ENCODE results near the gene CDRT4. TPM values are rescaled to one million over a fixed set of nuclear protein-coding genes. Genes with fewer than 3 reads are reported as not detected.

The CDRT4 gene
- total and polyA plus RNA-seq, 3 experiments from 2014 or later, result 1.8 to 2.7 TPM; not detected in 1

- no peak overlapping the region for H3K27ac ChIP-seq (ENCODE audit: low read depth, low read length)
- H3K9me3 Mint-ChIP-seq, result no peaks in the 10 kb centered on the region
- POLR2A ChIA-PET, result no interaction called here
- no peak for DNase-seq
- H3K4me1 Mint-ChIP-seq, result no peaks in the 10 kb centered on the region
- H3K27me3 ChIP-seq (ENCODE audit: insufficient read depth, low read length, poor library complexity, severe bottlenecking), result no peaks in the 10 kb centered on the region
- H3K36me3 Mint-ChIP-seq, result peaks cover 18 to 32% (median 26%) of the 10 kb centered on the region in 3 donors
- no peaks in the 10 kb centered on the region for H3K27me3 Mint-ChIP-seq
- no peaks in the 10 kb centered on the region for H3K9me3 ChIP-seq (ENCODE audit: low read length)
- H3K4me1 ChIP-seq (ENCODE audit: insufficient read depth, low read length), result no peaks in the 10 kb centered on the region
- H3K27ac Mint-ChIP-seq, result no peak overlapping the region
- no peak overlapping the region for H3K4me3 Mint-ChIP-seq
- H3K4me3 ChIP-seq (ENCODE audit: low read length), result no peak overlapping the region
- H3K36me3 ChIP-seq (ENCODE audit: insufficient read depth, low read length), result no peaks in the 10 kb centered on the region
- CTCF ChIA-PET, result no interaction called here
Observed at GRCh38 chr17:15475631-15476354, 8.4 kb upstream of the CDRT4 start.

GRCh38 chr17:15472891-15473290 is 5.5 kb upstream of the CDRT4 start:
- H3K27ac Mint-ChIP-seq, result peak overlapping the region in 1 of 8 donors; percentile 43
- Histone ChIP-seq H3K4me1 (ENCODE audit: insufficient read depth, low read length) (no peaks in the 10 kb centered on the region), H3K4me3 (ENCODE audit: low read length) (no peak overlapping the region), H3K36me3 (ENCODE audit: insufficient read depth, low read length) (no peaks in the 10 kb centered on the region), H3K27ac (ENCODE audit: low read depth, low read length) (no peak overlapping the region), H3K27me3 (ENCODE audit: insufficient read depth, low read length, poor library complexity, severe bottlenecking) (no peaks in the 10 kb centered on the region), H3K9me3 (ENCODE audit: low read length) (no peaks in the 10 kb centered on the region)
- POLR2A ChIA-PET, result no interaction called here
- peaks cover 17 to 27% (median 22%) of the 10 kb centered on the region in 3 donors for H3K36me3 Mint-ChIP-seq
- H3K9me3 Mint-ChIP-seq, result no peaks in the 10 kb centered on the region
- H3K4me3 Mint-ChIP-seq, result no peak overlapping the region
- H3K27me3 Mint-ChIP-seq, result no peaks in the 10 kb centered on the region
- CTCF ChIA-PET, result no interaction called here
- DNase-seq, result no peak
- no peaks in the 10 kb centered on the region for H3K4me1 Mint-ChIP-seq

DNA sequence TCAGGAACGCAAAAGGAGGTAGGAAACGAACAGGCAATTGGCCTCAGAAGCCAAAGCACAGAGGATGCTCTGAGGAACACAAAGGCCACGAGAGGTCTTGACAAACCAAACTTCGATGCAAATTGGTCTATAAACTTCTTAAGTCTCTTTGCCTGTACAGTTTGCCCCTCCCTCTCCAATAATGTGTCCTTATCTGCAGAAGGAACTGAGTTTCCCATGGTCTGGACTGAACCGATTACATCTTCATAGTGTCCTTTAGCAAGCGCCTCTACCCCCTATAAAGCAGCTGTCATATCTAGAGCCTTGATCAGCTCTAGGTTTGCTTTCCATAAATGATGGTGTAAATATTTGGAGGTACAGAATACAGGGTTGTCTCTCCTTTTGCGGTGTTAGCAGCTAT is 3.1 kb upstream of the CDRT4 start:
- no peak overlapping the region for H3K27ac Mint-ChIP-seq
- no peaks in the 10 kb centered on the region for H3K4me1 ChIP-seq (ENCODE audit: insufficient read depth, low read length)
- no peaks in the 10 kb centered on the region for H3K9me3 Mint-ChIP-seq
- DNase-seq, result no peak
- H3K36me3 Mint-ChIP-seq, result peaks cover 14 to 22% (median 15%) of the 10 kb centered on the region in 3 donors
- H3K4me1 Mint-ChIP-seq, result no peaks in the 10 kb centered on the region
- no peak overlapping the region for H3K4me3 ChIP-seq (ENCODE audit: low read length)
- H3K27ac ChIP-seq (ENCODE audit: low read depth, low read length), result no peak overlapping the region
- H3K27me3 Mint-ChIP-seq, result no peaks in the 10 kb centered on the region
- H3K36me3 ChIP-seq (ENCODE audit: insufficient read depth, low read length), result no peaks in the 10 kb centered on the region
- H3K9me3 ChIP-seq (ENCODE audit: low read length), result no peaks in the 10 kb centered on the region
- H3K27me3 ChIP-seq (ENCODE audit: insufficient read depth, low read length, poor library complexity, severe bottlenecking), result no peaks in the 10 kb centered on the region
- H3K4me3 Mint-ChIP-seq, result no peak overlapping the region
- CTCF ChIA-PET, result no interaction called here
- POLR2A ChIA-PET, result no interaction called here

DNA sequence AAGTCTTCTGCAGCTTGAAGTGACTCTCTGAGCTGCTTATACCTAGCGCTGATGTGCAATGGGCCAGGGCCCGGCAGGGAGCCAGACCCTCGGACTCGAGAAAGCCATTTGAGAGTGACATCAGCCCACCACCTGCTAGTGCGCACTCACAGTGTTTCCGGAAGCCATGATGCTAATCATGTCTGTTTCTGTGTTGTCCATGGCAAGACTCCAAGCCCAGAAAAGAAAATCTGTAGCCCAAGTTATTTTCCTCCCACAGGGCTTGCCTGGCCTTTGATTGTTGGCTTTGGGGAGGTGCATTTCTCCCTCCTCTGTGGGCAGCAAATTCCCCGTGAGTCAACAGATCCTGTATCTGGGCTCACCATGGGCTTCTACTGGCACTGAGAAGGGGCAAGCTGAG is 1.8 kb upstream of the CDRT4 start:
- H3K4me1 ChIP-seq (ENCODE audit: insufficient read depth, low read length), result no peaks in the 10 kb centered on the region
- no peak overlapping the region for H3K4me3 ChIP-seq (ENCODE audit: low read length)
- no peak for DNase-seq
- ChIA-PET CTCF (no interaction called here), POLR2A (no interaction called here)
- no peaks in the 10 kb centered on the region for H3K4me1 Mint-ChIP-seq
- H3K36me3 ChIP-seq (ENCODE audit: insufficient read depth, low read length), result no peaks in the 10 kb centered on the region
- no peaks in the 10 kb centered on the region for H3K27me3 ChIP-seq (ENCODE audit: insufficient read depth, low read length, poor library complexity, severe bottlenecking)
- no peak overlapping the region for H3K27ac ChIP-seq (ENCODE audit: low read depth, low read length)
- H3K9me3 Mint-ChIP-seq, result no peaks in the 10 kb centered on the region
- H3K27ac Mint-ChIP-seq, result no peak overlapping the region
- no peaks in the 10 kb centered on the region for H3K9me3 ChIP-seq (ENCODE audit: low read length)
- no peak overlapping the region for H3K4me3 Mint-ChIP-seq
- H3K27me3 Mint-ChIP-seq, result no peaks in the 10 kb centered on the region
- peaks cover 7 to 14% (median 9%) of the 10 kb centered on the region in 3 donors for H3K36me3 Mint-ChIP-seq

DNA sequence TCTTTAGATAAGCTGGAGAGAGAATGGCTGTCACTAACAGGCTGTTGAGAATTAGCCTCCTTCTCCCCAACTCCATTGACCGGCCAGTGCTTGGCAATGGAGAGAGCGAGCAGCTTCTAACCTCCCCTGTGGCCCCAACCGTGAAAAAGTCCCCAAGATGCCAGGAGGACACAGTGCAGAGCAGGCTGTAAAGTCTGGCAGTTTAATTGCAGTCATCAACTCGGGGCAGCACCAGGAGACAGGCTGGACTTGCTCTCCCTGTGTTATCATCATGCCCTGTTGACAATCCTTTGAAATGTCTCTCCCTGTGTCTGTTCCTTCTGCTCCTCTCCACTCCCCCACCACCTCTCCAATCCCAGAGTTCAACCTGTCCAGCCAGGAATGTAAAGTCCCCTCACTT is 705 bp upstream of the CDRT4 start:
- Mint-ChIP-seq H3K27me3 (no peaks in the 10 kb centered on the region), H3K4me3 (no peak overlapping the region), H3K36me3 (peaks cover 3 to 10% (median 9%) of the 10 kb centered on the region in 3 donors), H3K4me1 (no peaks in the 10 kb centered on the region), H3K27ac (peak overlapping the region in 1 of 8 donors; percentile 24), H3K9me3 (no peaks in the 10 kb centered on the region)
- no peaks in the 10 kb centered on the region for H3K27me3 ChIP-seq (ENCODE audit: insufficient read depth, low read length, poor library complexity, severe bottlenecking)
- no peaks in the 10 kb centered on the region for H3K36me3 ChIP-seq (ENCODE audit: insufficient read depth, low read length)
- no peak overlapping the region for H3K4me3 ChIP-seq (ENCODE audit: low read length)
- no peak overlapping the region for H3K27ac ChIP-seq (ENCODE audit: low read depth, low read length)
- H3K4me1 ChIP-seq (ENCODE audit: insufficient read depth, low read length), result no peaks in the 10 kb centered on the region
- no peak for DNase-seq
- ChIA-PET POLR2A (no interaction called here), CTCF (no interaction called here)
- no peaks in the 10 kb centered on the region for H3K9me3 ChIP-seq (ENCODE audit: low read length)

DNA sequence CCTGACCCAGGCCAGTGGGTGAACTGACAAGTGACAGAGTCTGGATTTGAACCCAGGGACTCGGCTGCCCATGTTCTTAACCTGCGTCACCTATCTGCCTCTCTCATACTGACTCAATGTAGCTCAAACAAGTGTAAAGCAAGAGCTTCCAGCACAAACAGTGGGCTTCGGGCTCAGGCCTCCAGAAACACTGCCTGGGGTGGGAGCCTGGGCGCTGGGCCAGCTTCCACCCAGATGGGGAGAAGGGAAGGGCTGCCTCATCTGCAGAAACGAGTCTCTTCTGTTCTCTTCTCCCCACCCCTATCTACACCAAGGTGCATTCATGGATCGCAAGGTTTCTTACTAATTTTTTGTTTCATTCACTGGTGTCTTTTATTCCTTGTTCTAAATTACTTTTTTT is 1.3 kb downstream of the CDRT4 start:
- Mint-ChIP-seq H3K27me3 (no peaks in the 10 kb centered on the region), H3K4me1 (no peaks in the 10 kb centered on the region), H3K27ac (no peak overlapping the region), H3K4me3 (no peak overlapping the region), H3K9me3 (no peaks in the 10 kb centered on the region), H3K36me3 (peaks cover 3 to 21% (median 10%) of the 10 kb centered on the region in 3 donors)
- Histone ChIP-seq H3K4me3 (ENCODE audit: low read length) (no peak overlapping the region), H3K27ac (ENCODE audit: low read depth, low read length) (no peak overlapping the region), H3K36me3 (ENCODE audit: insufficient read depth, low read length) (no peaks in the 10 kb centered on the region), H3K27me3 (ENCODE audit: insufficient read depth, low read length, poor library complexity, severe bottlenecking) (no peaks in the 10 kb centered on the region), H3K4me1 (ENCODE audit: insufficient read depth, low read length) (no peaks in the 10 kb centered on the region), H3K9me3 (ENCODE audit: low read length) (no peaks in the 10 kb centered on the region)
- DNase-seq, result no peak
- ChIA-PET POLR2A (no interaction called here), CTCF (no interaction called here)

GRCh38 chr17:15465045-15465701 is 2.2 kb downstream of the CDRT4 start:
- ChIA-PET POLR2A (no interaction called here), CTCF (no interaction called here)
- no peak for DNase-seq
- no peaks in the 10 kb centered on the region for H3K27me3 Mint-ChIP-seq
- no peaks in the 10 kb centered on the region for H3K36me3 ChIP-seq (ENCODE audit: insufficient read depth, low read length)
- H3K9me3 ChIP-seq (ENCODE audit: low read length), result no peaks in the 10 kb centered on the region
- peaks cover 3 to 28% (median 14%) of the 10 kb centered on the region in 3 donors for H3K36me3 Mint-ChIP-seq
- no peaks in the 10 kb centered on the region for H3K9me3 Mint-ChIP-seq
- no peaks in the 10 kb centered on the region for H3K4me1 Mint-ChIP-seq
- H3K4me3 Mint-ChIP-seq, result no peak overlapping the region
- H3K27ac ChIP-seq (ENCODE audit: low read depth, low read length), result no peak overlapping the region
- no peaks in the 10 kb centered on the region for H3K4me1 ChIP-seq (ENCODE audit: insufficient read depth, low read length)
- no peak overlapping the region for H3K27ac Mint-ChIP-seq
- no peaks in the 10 kb centered on the region for H3K27me3 ChIP-seq (ENCODE audit: insufficient read depth, low read length, poor library complexity, severe bottlenecking)
- no peak overlapping the region for H3K4me3 ChIP-seq (ENCODE audit: low read length)

DNA sequence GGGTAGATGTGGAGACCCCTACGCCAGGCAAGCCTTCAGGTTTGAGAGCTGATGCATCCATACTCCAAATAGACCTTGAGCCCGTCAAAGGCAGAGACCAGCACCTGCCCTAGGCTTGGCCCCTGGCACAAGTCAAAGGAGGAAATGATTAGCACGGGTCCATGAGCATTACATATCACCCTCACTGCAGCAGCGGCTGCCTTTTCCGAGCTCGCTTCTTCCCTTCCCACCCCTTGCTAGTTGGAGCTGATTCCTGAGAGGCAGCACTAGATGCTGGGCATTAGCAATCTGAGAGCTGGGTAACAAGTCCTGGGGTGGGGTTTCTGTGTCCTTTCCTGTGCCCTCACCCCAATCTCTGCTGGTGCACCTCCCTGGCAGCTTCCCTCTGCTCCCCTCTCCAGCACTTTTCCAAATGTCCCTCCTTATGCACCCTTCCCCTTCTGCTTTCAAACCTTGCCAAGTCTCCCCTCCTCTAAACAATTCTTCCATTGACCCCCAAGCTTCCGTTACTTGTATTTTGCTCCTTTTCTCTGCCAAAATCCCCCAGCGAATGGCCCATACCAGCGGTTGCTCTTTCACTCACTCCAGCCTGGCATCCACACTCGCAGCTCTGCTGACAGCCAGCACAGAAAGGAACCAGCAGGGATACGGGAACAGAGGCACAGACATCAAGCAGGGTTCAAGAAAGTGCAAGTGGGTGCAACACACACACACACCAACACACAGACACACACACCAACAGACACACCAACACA is 3.0 kb downstream of the CDRT4 start:
- no peaks in the 10 kb centered on the region for H3K27me3 Mint-ChIP-seq
- no peak overlapping the region for H3K4me3 Mint-ChIP-seq
- peaks cover 9 to 34% (median 18%) of the 10 kb centered on the region in 3 donors for H3K36me3 Mint-ChIP-seq
- no peak for DNase-seq
- ChIA-PET POLR2A (no interaction called here), CTCF (no interaction called here)
- Histone ChIP-seq H3K9me3 (ENCODE audit: low read length) (no peaks in the 10 kb centered on the region), H3K36me3 (ENCODE audit: insufficient read depth, low read length) (no peaks in the 10 kb centered on the region), H3K27me3 (ENCODE audit: insufficient read depth, low read length, poor library complexity, severe bottlenecking) (no peaks in the 10 kb centered on the region), H3K4me3 (ENCODE audit: low read length) (no peak overlapping the region), H3K4me1 (ENCODE audit: insufficient read depth, low read length) (no peaks in the 10 kb centered on the region), H3K27ac (ENCODE audit: low read depth, low read length) (no peak overlapping the region)
- H3K9me3 Mint-ChIP-seq, result no peaks in the 10 kb centered on the region
- H3K4me1 Mint-ChIP-seq, result no peaks in the 10 kb centered on the region
- H3K27ac Mint-ChIP-seq, result no peak overlapping the region
